Neural progenitor cell (in vitro differentiated cells): ENCODE data around the gene CENPX.

ENCODE experiments used
- CTCF ChIP-seq: fragments of 200-600 bp; sonication (generic); IDR thresholded peaks from 2 replicates; pipeline ENCODE4 v1.5.1; 2017; ENCODE audit warnings: antibody characterized with exemption, mild to moderate bottlenecking
- EZH2 ChIP-seq: fragments of 200-600 bp; sonication (generic); IDR thresholded peaks from 2 replicates; pipeline ENCODE4 v1.6.1; 2017; ENCODE audit warnings: antibody characterized with exemption, mild to moderate bottlenecking, moderate library complexity
- EZH2phosphoT487 ChIP-seq: fragments of 200-600 bp; sonication (generic); IDR thresholded peaks from 2 replicates; pipeline ENCODE4 v1.6.1; 2017; ENCODE audit warnings: antibody characterized with exemption

- TF ChIP-seq EZH2, result no peak
- TF ChIP-seq CTCF, result no peak
- TF ChIP-seq EZH2phosphoT487, result no peak
Measured at GRCh38 chr17:82014432-82014831, 8.2 kb downstream of the CENPX start.
